ENCODE results near the gene SLC30A3. TPM values are rescaled to one million over a fixed set of nuclear protein-coding genes. Genes with fewer than 3 reads are reported as not detected.

Gene SLC30A3
- total and polyA plus RNA-seq, 2 donors (not counting 1 experiment from before 2014, with no cell fraction given): under 0.01 to 0.12 TPM

DNA sequence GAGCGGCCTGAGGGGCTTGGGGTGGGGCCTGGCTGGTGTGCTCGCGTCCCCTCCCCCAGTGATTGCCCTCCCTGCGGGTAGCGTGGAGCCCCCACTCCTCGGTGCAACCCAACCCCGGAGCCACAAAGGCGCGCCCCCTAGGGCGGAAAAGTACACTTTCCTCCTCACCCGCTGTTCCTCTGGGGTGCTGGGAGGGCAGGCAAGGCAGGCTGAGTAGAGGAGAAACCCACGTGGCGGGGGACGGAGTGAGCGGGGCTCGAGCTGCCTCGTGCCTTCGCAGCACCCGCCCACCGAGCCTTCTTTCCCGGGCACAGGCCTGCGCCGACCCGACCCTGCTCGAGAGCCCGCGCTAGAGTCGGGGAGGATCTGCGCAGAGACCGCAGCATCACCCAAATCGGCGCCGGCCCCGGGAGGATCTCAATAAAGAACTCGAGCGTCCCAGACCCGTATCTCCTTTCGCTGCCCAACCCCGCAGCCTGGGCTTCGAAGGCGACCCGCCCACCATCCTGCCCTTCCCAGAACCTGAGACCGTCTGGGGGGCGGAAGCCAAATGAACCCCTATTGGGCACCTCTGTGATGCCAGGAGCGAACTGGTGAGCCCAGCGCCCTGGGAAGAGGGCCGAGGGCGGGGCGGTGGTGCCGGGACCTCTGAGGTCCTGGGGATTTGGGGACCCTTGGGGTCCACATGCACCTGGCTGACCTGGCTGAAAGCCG, 43.9 kb upstream of the SLC30A3 start:
- Histone ChIP-seq H3K9me3 (ENCODE audit: control insufficient read depth, insufficient read depth, low read depth, low read length) (no peaks in the 10 kb centered on the region), H3K4me1 (ENCODE audit: control insufficient read depth, extremely low read depth, insufficient read depth, low read length) (no peaks in the 10 kb centered on the region), H3K4me3 (replicated peaks in 1 of 4; ENCODE audit: control extremely low read depth in 1 of 4, insufficient read depth in 1 of 4, low read depth in 3 of 4, low read length in 4 of 4) (no peak overlapping the region), H3K4me2 (ENCODE audit: extremely low read depth, insufficient read depth, low read length) (no peak overlapping the region), H3K27me3 (ENCODE audit: control insufficient read depth, insufficient read depth, low read length) (peaks cover 37% of the 10 kb centered on the region), H3K27ac (ENCODE audit: insufficient read depth, low read length) (no peak overlapping the region), H4K20me1 (ENCODE audit: control insufficient read depth, extremely low read depth, insufficient read depth, low read length) (no peaks in the 10 kb centered on the region), H3K9ac (ENCODE audit: insufficient read depth, low read length) (no peak overlapping the region), H3K36me3 (ENCODE audit: control insufficient read depth, insufficient read depth, low read length) (no peaks in the 10 kb centered on the region), H3K79me2 (ENCODE audit: control insufficient read depth, insufficient read depth, low read length) (no peaks in the 10 kb centered on the region), H2AFZ (ENCODE audit: low read length) (no peak overlapping the region)
- TF ChIP-seq EZH2 (IDR thresholded peaks at IDR 0.05; ENCODE audit: low read length, missing control alignments): peak; percentile 93
- TF ChIP-seq, protein P1, sequence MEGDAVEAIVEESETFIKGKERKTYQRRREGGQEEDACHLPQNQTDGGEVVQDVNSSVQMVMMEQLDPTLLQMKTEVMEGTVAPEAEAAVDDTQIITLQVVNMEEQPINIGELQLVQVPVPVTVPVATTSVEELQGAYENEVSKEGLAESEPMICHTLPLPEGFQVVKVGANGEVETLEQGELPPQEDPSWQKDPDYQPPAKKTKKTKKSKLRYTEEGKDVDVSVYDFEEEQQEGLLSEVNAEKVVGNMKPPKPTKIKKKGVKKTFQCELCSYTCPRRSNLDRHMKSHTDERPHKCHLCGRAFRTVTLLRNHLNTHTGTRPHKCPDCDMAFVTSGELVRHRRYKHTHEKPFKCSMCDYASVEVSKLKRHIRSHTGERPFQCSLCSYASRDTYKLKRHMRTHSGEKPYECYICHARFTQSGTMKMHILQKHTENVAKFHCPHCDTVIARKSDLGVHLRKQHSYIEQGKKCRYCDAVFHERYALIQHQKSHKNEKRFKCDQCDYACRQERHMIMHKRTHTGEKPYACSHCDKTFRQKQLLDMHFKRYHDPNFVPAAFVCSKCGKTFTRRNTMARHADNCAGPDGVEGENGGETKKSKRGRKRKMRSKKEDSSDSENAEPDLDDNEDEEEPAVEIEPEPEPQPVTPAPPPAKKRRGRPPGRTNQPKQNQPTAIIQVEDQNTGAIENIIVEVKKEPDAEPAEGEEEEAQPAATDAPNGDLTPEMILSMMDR (conservative IDR thresholded peaks at IDR 0.05 in 1 of 2, IDR thresholded peaks at IDR 0.05 in 1 of 2; ENCODE audit: low read depth in 1 of 2, low read length in 2 of 2): peak in 1 of 2 donors; percentile 5
- no peak for DNase-seq (ENCODE audit: low read depth in 2 of 2)

DNA sequence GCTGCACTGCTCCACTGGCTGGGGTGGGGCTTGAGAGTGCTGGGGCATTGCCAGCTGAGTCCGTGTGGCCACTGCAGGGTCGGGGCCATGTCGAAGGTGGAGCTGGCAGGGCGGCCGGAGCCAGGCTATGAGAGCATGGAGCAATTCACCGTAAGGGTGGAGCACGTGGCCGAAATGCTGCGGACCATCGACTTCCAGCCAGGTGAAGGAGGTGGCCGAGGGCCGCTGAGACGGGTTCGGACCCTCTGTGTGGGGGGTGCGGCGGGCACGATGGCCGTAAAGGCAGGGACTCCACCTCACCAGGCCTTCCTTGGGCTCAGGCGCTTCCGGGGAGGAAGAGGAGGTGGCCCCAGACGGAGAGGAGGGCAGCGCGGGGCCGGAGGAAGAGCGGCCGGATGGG, 43.3 kb upstream of the SLC30A3 start:
- no peak overlapping the region for H3K4me3 ChIP-seq (replicated peaks in 1 of 4; ENCODE audit: control extremely low read depth in 1 of 4, insufficient read depth in 1 of 4, low read depth in 3 of 4, low read length in 4 of 4)
- H3K4me1 ChIP-seq (ENCODE audit: control insufficient read depth, extremely low read depth, insufficient read depth, low read length): no peaks in the 10 kb centered on the region
- H3K36me3 ChIP-seq (ENCODE audit: control insufficient read depth, insufficient read depth, low read length): no peaks in the 10 kb centered on the region
- H3K4me2 ChIP-seq (ENCODE audit: extremely low read depth, insufficient read depth, low read length): no peak overlapping the region
- H3K27ac ChIP-seq (ENCODE audit: insufficient read depth, low read length): no peak overlapping the region
- no peak for DNase-seq (ENCODE audit: low read depth in 2 of 2)
- H3K9ac ChIP-seq (ENCODE audit: insufficient read depth, low read length): no peak overlapping the region
- H3K9me3 ChIP-seq (ENCODE audit: control insufficient read depth, insufficient read depth, low read depth, low read length): no peaks in the 10 kb centered on the region
- H3K27me3 ChIP-seq (ENCODE audit: control insufficient read depth, insufficient read depth, low read length): peaks cover 37% of the 10 kb centered on the region
- H2AFZ ChIP-seq (ENCODE audit: low read length): no peak overlapping the region
- no peaks in the 10 kb centered on the region for H3K79me2 ChIP-seq (ENCODE audit: control insufficient read depth, insufficient read depth, low read length)
- no peak for TF ChIP-seq EZH2 (IDR thresholded peaks at IDR 0.05; ENCODE audit: low read length, missing control alignments)
- H4K20me1 ChIP-seq (ENCODE audit: control insufficient read depth, extremely low read depth, insufficient read depth, low read length): no peaks in the 10 kb centered on the region

DNA sequence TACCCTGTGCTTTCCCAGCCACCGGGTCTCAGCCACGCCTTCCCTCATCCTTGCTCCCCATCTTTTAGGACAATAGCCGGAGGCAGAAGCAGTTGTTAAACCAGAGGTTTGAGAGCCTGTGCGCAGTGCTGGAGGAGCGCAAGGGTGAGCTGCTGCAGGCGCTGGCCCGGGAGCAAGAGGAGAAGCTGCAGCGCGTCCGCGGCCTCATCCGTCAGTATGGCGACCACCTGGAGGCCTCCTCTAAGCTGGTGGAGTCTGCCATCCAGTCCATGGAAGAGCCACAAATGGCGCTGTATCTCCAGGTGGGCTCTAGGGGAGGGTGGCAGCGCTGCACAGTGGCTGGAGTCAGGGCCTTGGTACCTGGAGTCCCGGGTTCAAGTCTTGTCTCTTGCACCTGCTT, 42.7 kb upstream of the SLC30A3 start:
- Histone ChIP-seq H3K27ac (ENCODE audit: insufficient read depth, low read length) (no peak overlapping the region), H3K4me1 (ENCODE audit: control insufficient read depth, extremely low read depth, insufficient read depth, low read length) (no peaks in the 10 kb centered on the region), H4K20me1 (ENCODE audit: control insufficient read depth, extremely low read depth, insufficient read depth, low read length) (no peaks in the 10 kb centered on the region), H3K36me3 (ENCODE audit: control insufficient read depth, insufficient read depth, low read length) (no peaks in the 10 kb centered on the region), H3K4me3 (replicated peaks in 1 of 4; ENCODE audit: control extremely low read depth in 1 of 4, insufficient read depth in 1 of 4, low read depth in 3 of 4, low read length in 4 of 4) (no peak overlapping the region), H3K9ac (ENCODE audit: insufficient read depth, low read length) (no peak overlapping the region), H3K27me3 (ENCODE audit: control insufficient read depth, insufficient read depth, low read length) (peaks cover 37% of the 10 kb centered on the region), H2AFZ (ENCODE audit: low read length) (no peak overlapping the region), H3K9me3 (ENCODE audit: control insufficient read depth, insufficient read depth, low read depth, low read length) (no peaks in the 10 kb centered on the region), H3K4me2 (ENCODE audit: extremely low read depth, insufficient read depth, low read length) (no peak overlapping the region), H3K79me2 (ENCODE audit: control insufficient read depth, insufficient read depth, low read length) (no peaks in the 10 kb centered on the region)
- no peak for TF ChIP-seq EZH2 (IDR thresholded peaks at IDR 0.05; ENCODE audit: low read length, missing control alignments)
- TF ChIP-seq, protein P1 (conservative IDR thresholded peaks at IDR 0.05 in 1 of 2, IDR thresholded peaks at IDR 0.05 in 1 of 2; ENCODE audit: low read depth in 1 of 2, low read length in 2 of 2): no peak
- DNase-seq (ENCODE audit: low read depth in 2 of 2): no peak

All from fibroblast of lung (primary cell).